ENCODE data around the gene DNAH5. TPM values are rescaled to one million over a fixed set of nuclear protein-coding genes. Genes with fewer than 3 reads are reported as not detected.
A peak's percentile ranks its signal among the peaks of the same experiment; 100 is the strongest.

DNAH5 gene
- total and polyA plus RNA-seq, 2 of the 8 experiments (the other 6 are each of a cell fraction or from before 2014, with no cell fraction given), result 0.30 to 0.73 TPM

- no peak overlapping the region for H4K91ac ChIP-seq (replicated peaks; ENCODE audit: insufficient read length, low read length)
- H3K36me3 ChIP-seq (ENCODE audit: control insufficient read depth in 2 of 4, insufficient read depth in 4 of 4, low read length in 3 of 4), result no peaks in the 10 kb centered on the region
- H3K4ac ChIP-seq (replicated peaks; ENCODE audit: insufficient read length, low read depth, low read length), result no peak overlapping the region
- H3K4me1 ChIP-seq (replicated peaks in 1 of 4; ENCODE audit: control insufficient read depth in 3 of 4, insufficient read depth in 4 of 4, low read length in 3 of 4), result no peaks in the 10 kb centered on the region
- H2BK15ac ChIP-seq (ENCODE audit: low read length), result no peak overlapping the region
- ChIA-PET POLR2A (ENCODE audit: partially characterized antibody) (no interaction called here), CTCF (ENCODE audit: partially characterized antibody) (interaction anchor here (0.6 to 1.7 kb wide), 15 partner anchors 9 to 147 kb away, joined by 3 to 9 read pairs (median 5); no protein-coding TSS in a partner anchor)
- H3K79me1 ChIP-seq (ENCODE audit: low read depth, low read length), result no peaks in the 10 kb centered on the region
- H2BK120ac ChIP-seq (replicated peaks; ENCODE audit: low read depth, low read length), result no peak overlapping the region
- no peak overlapping the region for H2AFZ ChIP-seq (ENCODE audit: low read length)
- H3K9ac ChIP-seq (replicated peaks in 1 of 4; ENCODE audit: extremely low read depth in 1 of 4, low read depth in 3 of 4, low read length in 3 of 4), result no peak overlapping the region
- no peak overlapping the region for H3K14ac ChIP-seq (ENCODE audit: insufficient read length)
- no peaks in the 10 kb centered on the region for H3K79me2 ChIP-seq (ENCODE audit: control insufficient read depth in 1 of 2, insufficient read depth in 2 of 2, low read length in 2 of 2)
- H4K20me1 ChIP-seq (replicated peaks in 1 of 2; ENCODE audit: control insufficient read depth in 1 of 2, insufficient read depth in 2 of 2, low read length in 2 of 2), result no peaks in the 10 kb centered on the region
- H3K56ac ChIP-seq (replicated peaks; ENCODE audit: insufficient read length, low read depth, low read length), result no peak overlapping the region
- no peak overlapping the region for H3K4me2 ChIP-seq (ENCODE audit: insufficient read depth in 1 of 2, low read depth in 2 of 2, low read length in 2 of 2)
- no peak overlapping the region for H3K18ac ChIP-seq (ENCODE audit: extremely low read depth, low read length)
- no peak overlapping the region for H3K23ac ChIP-seq (ENCODE audit: insufficient read length)
- H2BK20ac ChIP-seq (ENCODE audit: low read length), result no peak overlapping the region
- FAIRE-seq (peak; percentile 19), DNase-seq (ENCODE audit: low read depth in 1 of 2, low spot score in 2 of 2) (no peak)
- H3K27ac ChIP-seq (ENCODE audit: low read depth, low read length), result no peak overlapping the region
- H4K8ac ChIP-seq (ENCODE audit: extremely low read depth, insufficient read depth, low read length), result no peak overlapping the region
- TF ChIP-seq BRCA1 (IDR thresholded peaks at IDR 0.05; ENCODE audit: low read depth, low read length) (no peak), RAD21 (IDR thresholded peaks at IDR 0.05 in 1 of 2, conservative IDR thresholded peaks at IDR 0.05 in 1 of 2; ENCODE audit: low read depth in 2 of 2, low read length in 2 of 2) (peak in 1 of 2 experiments; percentile 26; a peak in 3 of 4 replicates)
- TF ChIP-seq, protein P1, sequence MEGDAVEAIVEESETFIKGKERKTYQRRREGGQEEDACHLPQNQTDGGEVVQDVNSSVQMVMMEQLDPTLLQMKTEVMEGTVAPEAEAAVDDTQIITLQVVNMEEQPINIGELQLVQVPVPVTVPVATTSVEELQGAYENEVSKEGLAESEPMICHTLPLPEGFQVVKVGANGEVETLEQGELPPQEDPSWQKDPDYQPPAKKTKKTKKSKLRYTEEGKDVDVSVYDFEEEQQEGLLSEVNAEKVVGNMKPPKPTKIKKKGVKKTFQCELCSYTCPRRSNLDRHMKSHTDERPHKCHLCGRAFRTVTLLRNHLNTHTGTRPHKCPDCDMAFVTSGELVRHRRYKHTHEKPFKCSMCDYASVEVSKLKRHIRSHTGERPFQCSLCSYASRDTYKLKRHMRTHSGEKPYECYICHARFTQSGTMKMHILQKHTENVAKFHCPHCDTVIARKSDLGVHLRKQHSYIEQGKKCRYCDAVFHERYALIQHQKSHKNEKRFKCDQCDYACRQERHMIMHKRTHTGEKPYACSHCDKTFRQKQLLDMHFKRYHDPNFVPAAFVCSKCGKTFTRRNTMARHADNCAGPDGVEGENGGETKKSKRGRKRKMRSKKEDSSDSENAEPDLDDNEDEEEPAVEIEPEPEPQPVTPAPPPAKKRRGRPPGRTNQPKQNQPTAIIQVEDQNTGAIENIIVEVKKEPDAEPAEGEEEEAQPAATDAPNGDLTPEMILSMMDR (IDR thresholded peaks at IDR 0.05; ENCODE audit: control extremely low read depth in 1 of 3, insufficient read depth in 1 of 3, low read depth in 1 of 3, low read length in 3 of 3), result peak in 2 of 3 experiments; percentile 23 to 47; a peak in 3 of 4 replicates
- no peak overlapping the region for H3K4me3 ChIP-seq (ENCODE audit: extremely low read depth in 1 of 4, insufficient read depth in 2 of 4, low read depth in 3 of 4, low read length in 4 of 4)
- no peak overlapping the region for H2BK12ac ChIP-seq (ENCODE audit: low read depth, low read length)
- no peak overlapping the region for H2AK5ac ChIP-seq (ENCODE audit: low read depth, low read length)
- no peaks in the 10 kb centered on the region for H3K27me3 ChIP-seq (replicated peaks in 1 of 4; ENCODE audit: control insufficient read depth in 3 of 4, extremely low read depth in 1 of 4, insufficient read depth in 3 of 4, low read length in 3 of 4)
- H4K5ac ChIP-seq (ENCODE audit: insufficient read length, low read depth, low read length), result no peak overlapping the region
- WGBS, 2 experiments (ENCODE audit: extremely low coverage in 1 of 2, insufficient coverage in 1 of 2, insufficient read length in 1 of 2, insufficient replicate concordance in 2 of 2, low coverage in 1 of 2, low lambda C conversion rate in 2 of 2, missing lambda C conversion rate in 1 of 2), result 91% methylated on average over 4 of the region's 4 CpGs; no CpG with 5 or more reads in 1 of the 2 experiments
- H3K9me3 ChIP-seq (ENCODE audit: insufficient read depth in 2 of 2, low read depth in 1 of 2, low read length in 1 of 2), result no peaks in the 10 kb centered on the region
- H2BK5ac ChIP-seq (ENCODE audit: low read depth, low read length), result no peak overlapping the region
- H3K23me2 ChIP-seq (ENCODE audit: low read depth, low read length), result no peaks in the 10 kb centered on the region
These were observed 66.1 kb downstream of the DNAH5 start for GRCh38 chr5:13878357-13878756.

All from H1 (cell line).